NCI-H2029 treated with DMSO at 0.1 percent for 48 hours (cell line): Measurements from ENCODE around the gene KIF16B.

Source experiments
- DNase-seq: peaks from one replicate; lab custom pipeline; 2025; lab: John Stamatoyannopoulos, UW

The KIF16B gene

GRCh38 chr20:16400234-16400633 lies 173.0 kb downstream of the KIF16B start:
- DNase-seq: no peak

GRCh38 chr20:16399801-16400200 lies 173.4 kb downstream of the KIF16B start:
- no peak for DNase-seq

- DNase-seq: no peak
Observed at GRCh38 chr20:16397086-16397485, 176.2 kb downstream of the KIF16B start.

- no peak for DNase-seq
Observed at GRCh38 chr20:16395366-16395765, 177.9 kb downstream of the KIF16B start.

- no peak for DNase-seq
Observed at GRCh38 chr20:16394784-16395183, 178.5 kb downstream of the KIF16B start.

GRCh38 chr20:16393836-16394235 lies 179.4 kb downstream of the KIF16B start:
- no peak for DNase-seq

GRCh38 chr20:16393297-16393696 lies 180.0 kb downstream of the KIF16B start:
- no peak for DNase-seq

- DNase-seq: no peak
Observed at GRCh38 chr20:16392346-16392745, 180.9 kb downstream of the KIF16B start.

- no peak for DNase-seq
Observed at GRCh38 chr20:16390991-16391390, 182.3 kb downstream of the KIF16B start.

GRCh38 chr20:16388731-16389130 lies 184.5 kb downstream of the KIF16B start:
- no peak for DNase-seq

- DNase-seq: no peak
Observed at GRCh38 chr20:16387666-16388065, 185.6 kb downstream of the KIF16B start.

GRCh38 chr20:16385891-16386290 lies 187.4 kb downstream of the KIF16B start:
- DNase-seq: no peak

GRCh38 chr20:16385462-16385861 lies 187.8 kb downstream of the KIF16B start:
- no peak for DNase-seq

GRCh38 chr20:16381444-16381843 lies 191.8 kb downstream of the KIF16B start:
- DNase-seq: no peak

- DNase-seq: no peak
Observed at GRCh38 chr20:16378712-16379370, 194.4 kb downstream of the KIF16B start.

GRCh38 chr20:16378122-16378521 lies 195.1 kb downstream of the KIF16B start:
- DNase-seq: no peak

GRCh38 chr20:16369441-16369840 lies 203.8 kb downstream of the KIF16B start:
- no peak for DNase-seq

GRCh38 chr20:16368645-16369292 lies 204.5 kb downstream of the KIF16B start:
- no peak for DNase-seq

- no peak for DNase-seq
Observed at GRCh38 chr20:16367948-16368560, 205.2 kb downstream of the KIF16B start.

GRCh38 chr20:16366529-16366928 lies 206.7 kb downstream of the KIF16B start:
- no peak for DNase-seq

GRCh38 chr20:16364320-16364687 lies 208.9 kb downstream of the KIF16B start:
- no peak for DNase-seq

- no peak for DNase-seq
Observed at GRCh38 chr20:16363506-16364319, 209.5 kb downstream of the KIF16B start.

- DNase-seq: no peak
Observed at GRCh38 chr20:16362642-16363041, 210.6 kb downstream of the KIF16B start.
